PFSK-1 (cell line): Measurements from ENCODE around the gene PMFBP1.
A peak's percentile ranks its signal among the peaks of the same experiment; 100 is the strongest.

ENCODE experiments used
- FOXP2 ChIP-seq: optimal IDR thresholded peaks from 2 replicates; pipeline ENCODE3; 2011; ENCODE audit warnings: borderline replicate concordance, control low read depth, inconsistent platforms; ENCODE audit not compliant: insufficient read depth; ENCODE audit errors: extremely low read length, extremely low read depth
- POLR2AphosphoS5 ChIP-seq: IDR thresholded peaks from 2 replicates; pipeline ENCODE4 v1.6.1; 2012; ENCODE audit warnings: low read depth, mild to moderate bottlenecking, control low read depth, low read length, moderate library complexity
- REST ChIP-seq, 2 experiments: IDR thresholded peaks; 2 replicates each; pipeline versions ENCODE4 v1.6.1 to v1.8.0; 2011 to 2012; ENCODE audit warnings: low read depth in 2 of 2, low read length in 2 of 2, control low read depth in 1 of 2, inconsistent platforms in 1 of 2, mild to moderate bottlenecking in 1 of 2, moderate library complexity in 1 of 2; ENCODE audit not compliant: insufficient read depth in 1 of 2
- SIN3A ChIP-seq: IDR thresholded peaks from 2 replicates; pipeline ENCODE4 v1.6.1; 2012; ENCODE audit warnings: mild to moderate bottlenecking, low read length, moderate library complexity, borderline replicate concordance; ENCODE audit not compliant: insufficient read depth
- TAF1 ChIP-seq: IDR thresholded peaks from 2 replicates; pipeline ENCODE4 v1.6.1; 2012; ENCODE audit warnings: low read length, control low read depth, borderline replicate concordance; ENCODE audit not compliant: insufficient read depth

Gene PMFBP1

DNA sequence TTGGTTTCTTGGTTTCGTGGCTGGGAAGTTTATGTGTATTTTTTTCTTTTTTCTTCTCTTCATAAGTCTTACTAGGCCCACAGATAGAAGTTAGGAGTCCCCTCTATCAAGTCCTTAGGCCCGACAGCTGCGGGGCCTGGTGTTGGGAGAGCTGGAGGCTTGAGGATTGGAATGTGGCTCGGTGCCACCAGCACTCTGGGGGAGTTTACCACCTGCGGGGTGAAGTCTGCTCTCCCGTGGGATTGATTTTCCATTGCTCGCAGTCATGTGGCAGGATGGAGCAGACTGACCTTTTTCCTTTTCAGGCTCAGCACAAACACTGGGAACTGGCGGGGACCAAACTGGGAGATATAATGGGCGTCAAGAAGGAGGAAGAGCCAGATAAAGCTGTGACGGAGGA lies 70.8 kb downstream of the PMFBP1 start:
- TF ChIP-seq REST (IDR thresholded peaks at IDR 0.05; ENCODE audit: insufficient read depth in 1 of 2, low read depth in 2 of 2, low read length in 2 of 2) = no peak
- no peak for TF ChIP-seq TAF1
- TF ChIP-seq SIN3A = no peak
- no peak for TF ChIP-seq POLR2AphosphoS5
- TF ChIP-seq FOXP2 = no peak

DNA sequence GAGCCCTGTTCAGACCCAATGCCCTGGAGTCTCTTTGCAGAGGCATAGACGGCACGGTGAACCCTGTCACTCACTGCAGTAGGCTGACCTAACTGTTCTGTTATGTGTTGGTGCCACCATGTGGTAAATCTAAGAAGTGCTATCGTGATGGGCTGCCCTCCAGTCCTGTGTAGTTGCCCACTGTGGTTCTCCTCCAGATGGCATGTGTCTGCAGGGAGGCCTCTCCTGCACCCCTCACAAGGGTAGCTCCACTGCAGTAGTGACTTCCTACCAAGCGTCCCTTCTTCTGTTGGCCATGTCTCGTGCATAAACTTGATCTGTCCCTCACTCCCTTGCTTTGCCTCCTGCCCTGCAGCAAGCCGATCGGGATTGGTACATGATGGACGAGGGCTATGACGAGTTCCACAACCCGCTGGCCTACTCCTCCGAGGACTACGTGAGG lies 72.6 kb downstream of the PMFBP1 start:
- TF ChIP-seq FOXP2 (no peak), POLR2AphosphoS5 (no peak), SIN3A (no peak), TAF1 (no peak)

DNA sequence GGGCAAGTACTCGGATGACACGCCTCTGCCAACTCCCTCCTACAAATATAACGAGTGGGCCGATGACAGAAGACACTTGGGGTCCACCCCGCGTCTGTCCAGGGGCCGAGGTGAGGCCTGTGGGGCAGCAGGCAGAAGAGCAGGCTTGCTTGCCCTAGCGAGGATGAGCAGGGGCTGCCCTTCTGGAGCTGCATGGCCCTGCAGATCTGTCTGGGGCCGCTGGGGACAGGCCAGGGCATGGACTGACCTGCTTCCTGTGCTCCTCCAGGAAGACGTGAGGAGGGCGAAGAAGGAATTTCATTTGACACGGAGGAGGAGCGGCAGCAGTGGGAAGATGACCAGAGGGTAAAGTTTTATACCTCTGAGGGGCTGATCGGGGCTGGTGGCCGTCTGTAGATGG lies 73.0 kb downstream of the PMFBP1 start:
- TF ChIP-seq POLR2AphosphoS5 (no peak), FOXP2 (no peak), SIN3A (no peak), TAF1 (no peak), REST (IDR thresholded peaks at IDR 0.05; ENCODE audit: insufficient read depth in 1 of 2, low read depth in 2 of 2, low read length in 2 of 2) (no peak)

- no peak for TF ChIP-seq FOXP2
- no peak for TF ChIP-seq SIN3A
- TF ChIP-seq TAF1 = no peak
- TF ChIP-seq REST (IDR thresholded peaks at IDR 0.05; ENCODE audit: insufficient read depth in 1 of 2, low read depth in 2 of 2, low read length in 2 of 2) = no peak
- no peak for TF ChIP-seq POLR2AphosphoS5
Observed at GRCh38 chr16:72094266-72094610, 77.7 kb downstream of the PMFBP1 start.

DNA sequence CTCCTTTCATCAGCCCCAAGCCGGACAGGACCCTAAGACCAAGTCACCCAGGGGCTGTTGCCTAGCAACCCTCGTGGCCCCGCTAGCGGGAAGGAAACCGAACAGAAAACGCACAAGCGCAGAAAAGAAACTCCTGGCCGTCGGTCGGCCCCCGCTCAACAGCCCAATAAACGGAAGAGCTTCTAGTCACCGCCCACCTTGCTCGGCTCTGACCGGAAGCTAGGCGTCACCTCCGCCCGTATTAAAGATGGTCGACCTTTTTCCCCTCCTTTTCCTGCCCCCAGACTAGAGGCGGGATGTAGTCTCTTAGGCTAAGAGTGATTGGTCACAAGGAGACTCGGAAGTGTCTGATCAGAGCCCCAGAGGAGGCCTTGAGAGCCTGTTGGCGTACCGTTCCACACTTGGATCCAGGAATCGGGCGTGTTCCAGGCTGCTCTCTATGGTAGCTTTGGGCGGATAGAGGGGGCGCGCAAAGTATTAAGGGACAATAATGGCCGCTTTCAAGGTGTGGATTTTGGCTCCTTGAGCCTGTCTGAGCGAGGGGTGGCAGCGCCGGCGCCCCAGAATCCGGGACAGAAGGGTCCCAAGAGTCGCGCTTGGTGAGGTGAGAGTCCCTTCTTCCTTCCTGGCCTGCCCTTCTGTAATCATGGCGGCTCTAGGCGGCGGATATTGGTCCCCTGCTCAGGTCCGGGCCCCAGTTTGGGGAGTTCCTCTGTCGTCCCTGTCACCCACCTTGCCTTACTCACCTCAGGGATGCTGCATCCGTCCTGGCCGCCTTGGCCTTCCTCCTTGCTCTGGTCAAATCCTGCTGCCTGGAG lies 78.3 kb downstream of the PMFBP1 start, which contains the start of the genes DHX38 and TXNL4B:
TSS of gene DHX38 (plus strand) at position 400 of the 818 bp plus-strand sequence. CDS start 2,311 bp downstream, outside the sequence.
TSS of gene TXNL4B (minus strand) at position 173 of the 818 bp plus-strand sequence. CDS start 2,871 bp downstream, outside the sequence.
- TF ChIP-seq SIN3A = peak; percentile 54; the same call in 1 of the 2 replicates
- 0 out of 2 replicates have a peak, but pooled peaks have one; percentile 63 for TF ChIP-seq TAF1
- TF ChIP-seq POLR2AphosphoS5 = peak; percentile 65; the same call in 1 of the 2 replicates
- TF ChIP-seq REST (IDR thresholded peaks at IDR 0.05; ENCODE audit: insufficient read depth in 1 of 2, low read depth in 2 of 2, low read length in 2 of 2) = no peak
